K562 (cell line): ENCODE results near the gene ZNF77. TPM values are rescaled to one million over a fixed set of nuclear protein-coding genes. Genes with fewer than 3 reads are reported as not detected.

ENCODE experiments used
- ARNT ChIP-seq, 2 experiments: fragments of 450-650 bp; IDR thresholded peaks; 2 replicates each; pipeline ENCODE4 v1.6.1; 2016; ENCODE audit warnings: mild to moderate bottlenecking in 1 of 2
- DPF2 ChIP-seq: fragments of 450-650 bp; IDR thresholded peaks from 2 replicates; pipeline ENCODE4 v1.6.1; 2016
- FOXA3 ChIP-seq, 2 experiments: fragments of 450-650 bp in 1 of 2; sonication (generic) in 1 of 2; formaldehyde crosslinking; IDR thresholded peaks in 1 of 2; conservative IDR thresholded peaks in 1 of 2; 2 replicates each; pipeline versions ENCODE4 v1.4.0 to v1.8.0; 2020 to 2022; ENCODE audit warnings: mild to moderate bottlenecking in 2 of 2, missing genetic modification reagents in 1 of 2
- FOXK1 ChIP-seq: sonication (generic); formaldehyde crosslinking; IDR thresholded peaks from 2 replicates; pipeline ENCODE4 v1.8.0; 2022; ENCODE audit warnings: missing genetic modification reagents, mild to moderate bottlenecking, borderline replicate concordance
- FOXK2 ChIP-seq, 2 experiments: fragments of 450-650 bp; IDR thresholded peaks in 1 of 2; conservative IDR thresholded peaks in 1 of 2; 2 replicates each; pipeline ENCODE4 v1.6.1; 2016; ENCODE audit warnings: low read depth in 2 of 2, mild to moderate bottlenecking in 1 of 2
- HNRNPL ChIP-seq: fragments of 200-400 bp; formaldehyde crosslinking; IDR thresholded peaks from 2 replicates; pipeline ENCODE4 v1.6.1; 2017; ENCODE audit warnings: low read depth, mild to moderate bottlenecking, low read length
- LEF1 ChIP-seq: fragments of 450-650 bp; IDR thresholded peaks from 2 replicates; pipeline ENCODE4 v1.6.1; 2016; ENCODE audit warnings: mild to moderate bottlenecking
- MTF1 ChIP-seq: fragments of 250-450 bp; sonication (Bioruptor Pico); IDR thresholded peaks from 2 replicates; pipeline ENCODE4 v1.9.0; 2021; ENCODE audit warnings: moderate library complexity, mild to moderate bottlenecking, inconsistent platforms, borderline replicate concordance
- NFXL1 ChIP-seq: fragments of 450-650 bp; formaldehyde crosslinking; IDR thresholded peaks from 2 replicates; pipeline ENCODE4 v1.4.0; 2021; ENCODE audit warnings: mild to moderate bottlenecking
- PHTF2 ChIP-seq: fragments of 250-450 bp; sonication (Bioruptor Pico); IDR thresholded peaks from 2 replicates; pipeline ENCODE4 v1.5.0; 2021; ENCODE audit warnings: mild to moderate bottlenecking
- SAFB2 ChIP-seq: fragments of 200-400 bp; formaldehyde crosslinking; IDR thresholded peaks from 2 replicates; pipeline ENCODE4 v1.6.1; 2018; ENCODE audit warnings: borderline replicate concordance, low read length, low read depth, moderate library complexity; ENCODE audit not compliant: severe bottlenecking
- SMARCB1 ChIP-seq: IDR thresholded peaks from 2 replicates; pipeline ENCODE4 v1.6.1; 2011; ENCODE audit warnings: improper control_type of control experiment, low read depth; ENCODE audit not compliant: insufficient read length
- TEAD4 ChIP-seq, 2 experiments: sonication (generic) in 1 of 2; formaldehyde crosslinking in 1 of 2; IDR thresholded peaks; 2 replicates each; pipeline versions ENCODE4 v1.6.1 to v1.8.0; 2012 to 2022; ENCODE audit warnings: borderline replicate concordance in 1 of 2, inconsistent platforms in 1 of 2, low read length in 1 of 2, mild to moderate bottlenecking in 1 of 2, missing genetic modification reagents in 1 of 2
- THRAP3 ChIP-seq: fragments of 450-650 bp; IDR thresholded peaks from 2 replicates; pipeline ENCODE4 v1.6.1; 2016; ENCODE audit warnings: mild to moderate bottlenecking, inconsistent platforms, borderline replicate concordance
- ZBED1 ChIP-seq: IDR thresholded peaks from 2 replicates; pipeline ENCODE4 v1.6.1; 2014
- ZNF311 ChIP-seq: fragments of 250-450 bp; sonication (Bioruptor Pico); IDR thresholded peaks from 2 replicates; pipeline ENCODE4 v1.4.0; 2020; ENCODE audit warnings: mild to moderate bottlenecking, moderate library complexity
- ZNF395 ChIP-seq: fragments of 200-800 bp; sonication (Bioruptor generic); IDR thresholded peaks from 2 replicates; pipeline ENCODE4 v1.6.1; 2017; ENCODE audit warnings: missing genetic modification characterization, missing compliant biosample characterization
- ZNF57 ChIP-seq: fragments of 450-650 bp; formaldehyde crosslinking; IDR thresholded peaks from 2 replicates; pipeline ENCODE4 v1.4.0; 2020; ENCODE audit warnings: mild to moderate bottlenecking, moderate library complexity
- ZNF586 ChIP-seq: fragments of 450-650 bp; formaldehyde crosslinking; conservative IDR thresholded peaks from 2 replicates; pipeline ENCODE4 v1.4.0; 2020; ENCODE audit warnings: mild to moderate bottlenecking, moderate library complexity
- ZNF639 ChIP-seq, 2 experiments: fragments of 200-800 bp in 1 of 2; sonication (Bioruptor generic) in 1 of 2; sonication (generic) in 1 of 2; formaldehyde crosslinking in 1 of 2; IDR thresholded peaks in 1 of 2; conservative IDR thresholded peaks in 1 of 2; 2 replicates each; pipeline versions ENCODE4 v1.5.0 to v1.6.1; 2016 to 2020; ENCODE audit warnings: missing compliant biosample characterization in 1 of 2, missing genetic modification characterization in 1 of 2, missing genetic modification reagents in 1 of 2
- ZNF696 ChIP-seq: fragments of 250-450 bp; sonication (Bioruptor Pico); conservative IDR thresholded peaks from 2 replicates; pipeline ENCODE4 v1.4.0; 2020; ENCODE audit warnings: mild to moderate bottlenecking, moderate library complexity
- polyA plus RNA-seq, 8 experiments: library from polyadenylated mRNA; depleted of rRNA in 4 of 8; stranded (reverse) in 5 of 8; unstranded in 3 of 8; fragments of >200 nt; fragmentation: Nextera tagmentation in 2 of 8; fragmentation: Illumina TruSeq in 1 of 8; extraction: Ambion mirVana in 2 of 8; extraction: Trizol in 1 of 8; gene quantifications; 2 replicates each; pipeline versions ENCODE4 v1.2.1 to v1.2.3, GENCODE V29; 2011 to 2014; ENCODE audit warnings: inconsistent platforms in 1 of 8, missing spikeins in 1 of 8
- total RNA-seq, 7 experiments: library from RNA; depleted of rRNA in 6 of 7; stranded (reverse); fragments of >200 nt in 6 of 7; fragmentation: Illumina TruSeq in 2 of 7; extraction: Trizol in 2 of 7; gene quantifications; 2 replicates each; pipeline versions ENCODE4 v1.2.1 to v1.2.3, GENCODE V29; 2011 to 2021; ENCODE audit warnings: low replicate concordance in 1 of 7
- TF ChIP-seq, protein P1 (sequence below): fragments of 450-650 bp; formaldehyde crosslinking; IDR thresholded peaks from 2 replicates; pipeline ENCODE4 v1.4.0; 2022; ENCODE audit warnings: missing genetic modification characterization

The ZNF77 gene
- total and polyA plus RNA-seq, 9 of the 15 experiments (the other 6 are each of a cell fraction or from before 2014, with no cell fraction given), result 4.3 to 14.5 (median 7.7) TPM

DNA sequence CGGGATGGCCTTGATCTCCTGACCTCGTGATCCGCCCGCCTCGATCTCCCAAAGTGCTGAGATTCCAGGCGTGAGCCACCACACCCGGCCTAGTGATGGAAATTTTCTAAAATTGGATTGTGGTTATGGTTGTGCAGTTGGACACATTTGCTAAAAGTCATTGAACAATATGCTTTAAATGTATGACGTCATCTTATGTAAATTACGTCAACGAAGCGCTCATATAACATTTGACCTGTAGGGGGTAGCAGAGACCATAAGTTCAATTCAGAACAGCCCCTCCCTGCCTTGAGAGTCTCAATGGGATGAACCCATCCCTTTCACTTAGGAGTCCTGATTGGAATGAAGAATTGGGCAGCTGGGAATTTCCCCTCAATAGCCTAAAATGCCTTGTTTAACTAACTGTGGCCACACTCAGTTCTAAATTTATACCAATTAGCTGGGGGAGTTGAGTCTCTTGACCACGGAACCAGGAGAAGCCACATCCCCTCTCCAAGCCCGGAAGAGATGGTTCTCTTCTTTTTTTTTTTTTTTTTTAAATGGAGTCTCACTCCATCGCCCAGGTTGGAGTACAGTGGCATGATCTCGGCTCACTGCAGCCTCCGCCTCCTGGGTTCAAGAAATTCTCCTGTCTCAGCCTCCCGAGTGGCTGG lies 17.4 kb upstream of the ZNF77 start (continued):
- TF ChIP-seq, protein P1, sequence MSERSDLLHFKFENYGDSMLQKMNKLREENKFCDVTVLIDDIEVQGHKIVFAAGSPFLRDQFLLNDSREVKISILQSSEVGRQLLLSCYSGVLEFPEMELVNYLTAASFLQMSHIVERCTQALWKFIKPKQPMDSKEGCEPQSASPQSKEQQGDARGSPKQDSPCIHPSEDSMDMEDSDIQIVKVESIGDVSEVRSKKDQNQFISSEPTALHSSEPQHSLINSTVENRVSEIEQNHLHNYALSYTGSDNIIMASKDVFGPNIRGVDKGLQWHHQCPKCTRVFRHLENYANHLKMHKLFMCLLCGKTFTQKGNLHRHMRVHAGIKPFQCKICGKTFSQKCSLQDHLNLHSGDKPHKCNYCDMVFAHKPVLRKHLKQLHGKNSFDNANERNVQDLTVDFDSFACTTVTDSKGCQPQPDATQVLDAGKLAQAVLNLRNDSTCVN (CRISPR knock-in tag), result no peak
- peak; percentile 66; the same call in 1 of the 2 replicates for TF ChIP-seq DPF2
- TF ChIP-seq PHTF2 (CRISPR knock-in tag), result no peak
- no peak for TF ChIP-seq THRAP3
- TF ChIP-seq ZNF395 (CRISPR knock-in tag), result 0 out of 2 replicates have a peak, but pooled peaks have one; percentile 57
- peak; percentile 50 to 51; a peak in 2 of 4 replicates for TF ChIP-seq ARNT (IDR thresholded peaks at IDR 0.05)
- 0 out of 4 replicates have a peak, but pooled peaks of 1 of the 2 experiments have one; percentile 29 for TF ChIP-seq ZNF639 (CRISPR knock-in tag; conservative IDR thresholded peaks at IDR 0.05 in 1 of 2, IDR thresholded peaks at IDR 0.05 in 1 of 2)
- no peak for TF ChIP-seq SMARCB1
- no peak for TF ChIP-seq ZNF586
- no peak; a peak in 1 of 4 replicates for TF ChIP-seq FOXA3 (CRISPR knock-in tag; conservative IDR thresholded peaks at IDR 0.05 in 1 of 2, IDR thresholded peaks at IDR 0.05 in 1 of 2)
- TF ChIP-seq NFXL1 (CRISPR knock-in tag), result 0 out of 2 replicates have a peak, but pooled peaks have one; percentile 22
- no peak for TF ChIP-seq ZNF696 (CRISPR knock-in tag)
- peak; percentile 77; the same call in 1 of the 2 replicates for TF ChIP-seq ZNF311 (CRISPR knock-in tag)
- TF ChIP-seq HNRNPL, result no peak
- no peak for TF ChIP-seq LEF1
- TF ChIP-seq ZNF57, result no peak
- no peak for TF ChIP-seq MTF1 (CRISPR knock-in tag)
- no peak for TF ChIP-seq FOXK2 (conservative IDR thresholded peaks at IDR 0.05 in 1 of 2, IDR thresholded peaks at IDR 0.05 in 1 of 2; ENCODE audit: low read depth in 2 of 2)
- no peak for TF ChIP-seq ZBED1
- TF ChIP-seq TEAD4 (IDR thresholded peaks at IDR 0.05; ENCODE audit: low read length), result no peak
- no peak for TF ChIP-seq TEAD4 (CRISPR knock-in tag; IDR thresholded peaks at IDR 0.05; ENCODE audit: borderline replicate concordance)
- no peak for TF ChIP-seq FOXK1 (CRISPR knock-in tag)
- TF ChIP-seq SAFB2, result no peak
